ENCODE data around the gene DHX16.
"Not testable (repeated sequence)": the region's sequence is repeated elsewhere in the genome, so short reads cannot be mapped to it uniquely, and the experiment has no call there.

Gene DHX16

GRCh38 chr6:30678964-30679726 is 6.3 kb upstream of the DHX16 start:
- DNase-seq: peak; percentile 39

- DNase-seq: no peak
Measured at GRCh38 chr6:30676660-30677285, 4.0 kb upstream of the DHX16 start.

GRCh38 chr6:30670760-30671527 is 1.9 kb downstream of the DHX16 start:
- DNase-seq: no peak

- not testable (repeated sequence) for DNase-seq
Measured at GRCh38 chr6:30666300-30666699, 6.5 kb downstream of the DHX16 start.

GRCh38 chr6:30664994-30665767 is 7.6 kb downstream of the DHX16 start:
- DNase-seq: no peak

- DNase-seq: not testable (repeated sequence)
Measured at GRCh38 chr6:30657922-30658321, 14.9 kb downstream of the DHX16 start.

- no peak for DNase-seq
Measured at GRCh38 chr6:30657454-30657853, 15.4 kb downstream of the DHX16 start.

- DNase-seq: no peak
Measured at GRCh38 chr6:30656513-30656912, 16.3 kb downstream of the DHX16 start.

- no peak for DNase-seq
Measured at GRCh38 chr6:30655743-30656094, 17.1 kb downstream of the DHX16 start.

- no peak for DNase-seq
Measured at GRCh38 chr6:30654798-30655742, 17.7 kb downstream of the DHX16 start.

- no peak for DNase-seq
Measured at GRCh38 chr6:30651143-30651542, 21.7 kb downstream of the DHX16 start.

GRCh38 chr6:30647242-30648116 is 25.3 kb downstream of the DHX16 start:
- peak; percentile 66 for DNase-seq

- peak; percentile 66 for DNase-seq
Measured at GRCh38 chr6:30646450-30647241, 26.2 kb downstream of the DHX16 start, which contains the start of gene C6orf136. TSS of gene C6orf136 (plus strand) at chr6:30647133. CDS start at chr6:30647232, 99 bp downstream.

GRCh38 chr6:30645989-30646388 is 26.8 kb downstream of the DHX16 start:
- DNase-seq: no peak

- DNase-seq: no peak
Measured at GRCh38 chr6:30644769-30645168, 28.0 kb downstream of the DHX16 start.

GRCh38 chr6:30643656-30644055 is 29.1 kb downstream of the DHX16 start:
- DNase-seq: no peak

- no peak for DNase-seq
Measured at GRCh38 chr6:30641048-30641447, 31.8 kb downstream of the DHX16 start.

GRCh38 chr6:30640481-30640880 is 32.3 kb downstream of the DHX16 start:
- no peak for DNase-seq

GRCh38 chr6:30635834-30636233 is 37.0 kb downstream of the DHX16 start:
- no peak for DNase-seq

All from NCI-H1694 treated with DMSO at 0.1 percent for 48 hours (cell line).